Activated B cell treated with CpG ODN at 0.5 μM for 24 hours (primary cell): ENCODE data around the gene CLEC20A. TPM values are rescaled to one million over a fixed set of nuclear protein-coding genes. Genes with fewer than 3 reads are reported as not detected.
A peak's percentile ranks its signal among the peaks of the same experiment; 100 is the strongest.

Source experiments
- ATAC-seq: fragments of 200-7000 bp; cut with Tn5 transposase; one replicate; pipeline ENCODE4 v1.10.0; 2021; ENCODE audit warnings: low read depth, mild to moderate bottlenecking, moderate library complexity
- CTCF ChIA-PET: fragments of 350-600 bp; sonication (Branson Sonifier 250); formaldehyde crosslinking; loops from one replicate; lab custom pipeline; 2021; ENCODE audit warnings: antibody characterized with exemption; lab: Charles Lee
- POLR2A ChIA-PET: fragments of 350-600 bp; sonication (Branson Sonifier 250); formaldehyde crosslinking; loops from one replicate; lab custom pipeline; 2021; ENCODE audit warnings: antibody characterized with exemption; lab: Charles Lee
- DNase-seq: peaks from one replicate; pipeline ENCODE4 v3.0.0; 2022
- H3K27ac Mint-ChIP-seq: one replicate; pipeline ENCODE4 v1.8.0; 2020; ENCODE audit warnings: mixed read lengths
- H3K27me3 Mint-ChIP-seq: one replicate; pipeline ENCODE4 v1.8.0; 2021; ENCODE audit warnings: mixed read lengths
- H3K36me3 Mint-ChIP-seq: one replicate; pipeline ENCODE4 v1.8.0; 2021; ENCODE audit warnings: low read depth, mixed read lengths
- H3K4me1 Mint-ChIP-seq: one replicate; pipeline ENCODE4 v1.8.0; 2021; ENCODE audit warnings: mixed read lengths
- H3K4me3 Mint-ChIP-seq: one replicate; pipeline ENCODE4 v1.8.0; 2020; ENCODE audit warnings: mild to moderate bottlenecking, mixed read lengths
- H3K9me3 Mint-ChIP-seq: one replicate; pipeline ENCODE4 v1.8.0; 2020; ENCODE audit warnings: mixed read lengths
- intact Hi-C: fragments of 100-400 bp; cut with micrococcal nuclease; formaldehyde crosslinking; loops from one replicate; pipeline ENCODE4 v1.15.1; 2024
- total RNA-seq: library from RNA; stranded (reverse); gene quantifications from 2 replicates; pipeline ENCODE4 v1.2.3, GENCODE V29; 2022
- TF ChIP-seq, protein P1 (sequence below): fragments of 200-600 bp; IDR thresholded peaks from one replicate; pipeline ENCODE4 v1.8.0; 2022; ENCODE audit warnings: antibody characterized with exemption, mild to moderate bottlenecking

Gene CLEC20A
- total RNA-seq, 1 donor from 2014 or later, result 1.7 TPM

DNA sequence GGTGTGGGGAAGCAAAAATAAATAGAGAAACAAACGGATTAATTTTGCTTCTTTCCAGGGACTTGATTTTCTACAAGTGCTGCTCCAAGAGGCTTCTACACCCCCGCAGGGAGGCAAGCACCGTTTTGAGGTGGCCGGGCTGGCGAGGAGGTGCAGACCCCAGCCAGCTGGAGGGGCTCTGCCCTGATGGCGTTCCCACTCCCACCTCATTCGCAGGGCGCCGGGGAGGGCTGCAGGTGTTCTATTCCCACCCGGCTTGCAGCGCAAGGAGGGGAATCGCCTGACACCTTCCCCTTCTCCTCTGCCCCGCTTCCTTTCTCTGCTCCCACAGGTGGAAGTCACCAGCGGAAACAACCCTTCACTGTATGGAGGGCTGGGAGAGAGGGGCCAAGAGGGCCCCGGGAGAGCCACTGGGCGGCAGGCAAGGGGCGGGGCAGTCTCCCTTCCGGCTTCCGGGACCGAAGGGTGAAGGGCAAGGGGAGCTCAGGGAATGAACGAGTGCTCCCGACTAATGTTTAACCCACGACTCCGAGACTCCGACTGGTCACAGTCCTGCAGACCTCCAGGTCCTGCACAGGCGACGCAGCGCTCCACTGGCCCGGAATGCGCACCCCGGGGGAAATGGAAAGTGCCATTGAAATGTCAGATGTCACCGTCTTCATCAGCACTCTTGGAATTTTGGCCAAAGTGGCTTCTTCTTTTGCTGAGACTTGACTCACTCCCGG lies 45.2 kb upstream of the CLEC20A start:
- DNase-seq (peak; percentile 55), ATAC-seq (peak; percentile 49)
- peak overlapping the region; percentile 97 for H3K4me3 Mint-ChIP-seq
- TF ChIP-seq, protein P1, sequence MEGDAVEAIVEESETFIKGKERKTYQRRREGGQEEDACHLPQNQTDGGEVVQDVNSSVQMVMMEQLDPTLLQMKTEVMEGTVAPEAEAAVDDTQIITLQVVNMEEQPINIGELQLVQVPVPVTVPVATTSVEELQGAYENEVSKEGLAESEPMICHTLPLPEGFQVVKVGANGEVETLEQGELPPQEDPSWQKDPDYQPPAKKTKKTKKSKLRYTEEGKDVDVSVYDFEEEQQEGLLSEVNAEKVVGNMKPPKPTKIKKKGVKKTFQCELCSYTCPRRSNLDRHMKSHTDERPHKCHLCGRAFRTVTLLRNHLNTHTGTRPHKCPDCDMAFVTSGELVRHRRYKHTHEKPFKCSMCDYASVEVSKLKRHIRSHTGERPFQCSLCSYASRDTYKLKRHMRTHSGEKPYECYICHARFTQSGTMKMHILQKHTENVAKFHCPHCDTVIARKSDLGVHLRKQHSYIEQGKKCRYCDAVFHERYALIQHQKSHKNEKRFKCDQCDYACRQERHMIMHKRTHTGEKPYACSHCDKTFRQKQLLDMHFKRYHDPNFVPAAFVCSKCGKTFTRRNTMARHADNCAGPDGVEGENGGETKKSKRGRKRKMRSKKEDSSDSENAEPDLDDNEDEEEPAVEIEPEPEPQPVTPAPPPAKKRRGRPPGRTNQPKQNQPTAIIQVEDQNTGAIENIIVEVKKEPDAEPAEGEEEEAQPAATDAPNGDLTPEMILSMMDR, result no peak
- ChIA-PET CTCF (interaction anchor here (0.6 to 8.5 kb wide), 36 partner anchors 10 to 826 kb away, joined by 3 to 100 read pairs (median 6); partner anchors contain the start of gene RALGPS2), POLR2A (interaction anchor here (0.5 to 5.6 kb wide), 22 partner anchors 31 to 463 kb away, joined by 3 to 102 read pairs (median 6); partner anchors contain the start of gene RALGPS2)
- peaks cover 35% of the 10 kb centered on the region for H3K36me3 Mint-ChIP-seq
- H3K27me3 Mint-ChIP-seq, result no peaks in the 10 kb centered on the region
- intact Hi-C loops, result loop anchor here (1.0 to 2.0 kb wide), 12 partner anchors 117 to 751 kb away; partner anchors contain the start of genes FAM20B, RALGPS2 and SOAT1
- H3K27ac Mint-ChIP-seq, result peak overlapping the region; percentile 96
- H3K9me3 Mint-ChIP-seq, result no peaks in the 10 kb centered on the region
- H3K4me1 Mint-ChIP-seq, result peaks cover 42% of the 10 kb centered on the region

DNA sequence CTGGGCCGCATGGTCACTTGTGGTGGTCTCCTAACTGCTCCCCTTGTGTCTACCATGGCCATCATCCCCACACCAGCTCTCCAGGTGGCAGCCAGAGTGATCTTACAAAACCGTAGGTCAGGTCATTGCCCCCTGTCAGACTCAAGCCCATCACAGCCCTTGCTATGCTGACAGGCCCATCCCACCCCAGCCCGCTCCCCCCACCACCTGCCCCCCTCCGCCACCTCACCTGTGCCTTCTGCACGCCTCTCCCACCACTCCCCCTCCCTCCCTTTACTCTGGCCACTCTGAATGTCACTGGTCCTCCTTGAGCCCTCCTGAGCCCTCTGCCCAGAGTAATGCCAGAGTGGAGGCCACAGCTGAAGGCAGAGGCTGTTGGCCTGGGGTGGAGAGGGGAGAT lies 44.6 kb upstream of the CLEC20A start:
- H3K4me1 Mint-ChIP-seq, result peaks cover 38% of the 10 kb centered on the region
- H3K27ac Mint-ChIP-seq, result no peak overlapping the region
- H3K36me3 Mint-ChIP-seq, result peaks cover 30% of the 10 kb centered on the region
- DNase-seq (no peak), ATAC-seq (no peak)
- ChIA-PET POLR2A (interaction anchor here (0.6 to 5.6 kb wide), 4 partner anchors 38 to 391 kb away, joined by 3 to 102 read pairs (median 40); partner anchors contain the start of gene RALGPS2), CTCF (interaction anchor here (1.9 to 8.5 kb wide), 5 partner anchors 9 to 463 kb away, joined by 6 to 100 read pairs (median 19); partner anchors contain the start of gene RALGPS2)
- H3K4me3 Mint-ChIP-seq, result peak overlapping the region; percentile 97
- TF ChIP-seq, protein P1, result no peak
- H3K27me3 Mint-ChIP-seq, result no peaks in the 10 kb centered on the region
- H3K9me3 Mint-ChIP-seq, result no peaks in the 10 kb centered on the region
- intact Hi-C loops, result no loop called here

DNA sequence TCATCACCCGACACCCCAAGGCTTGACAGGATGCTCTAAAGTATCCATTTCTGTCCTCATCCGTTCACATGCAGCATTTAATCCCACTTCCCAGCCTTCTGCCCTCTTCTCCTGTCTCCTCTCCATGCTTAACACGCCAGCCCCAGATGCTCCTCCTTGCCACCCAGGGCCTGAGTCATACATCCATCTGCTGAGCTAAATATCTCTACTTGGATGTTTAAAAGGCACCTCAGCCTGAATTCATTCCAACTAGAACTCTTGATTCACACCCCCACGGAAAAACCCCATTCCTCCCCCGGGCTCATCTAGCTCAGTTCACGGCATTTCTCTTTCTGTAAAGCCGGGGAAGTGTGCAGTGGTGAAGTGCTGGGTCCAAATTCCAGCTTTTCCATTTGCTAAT lies 43.9 kb upstream of the CLEC20A start:
- intact Hi-C loops, result no loop called here
- no peak for ATAC-seq
- ChIA-PET CTCF (interaction anchor here (0.7 to 8.5 kb wide), 5 partner anchors 8 to 464 kb away, joined by 3 to 100 read pairs (median 10); no protein-coding TSS in a partner anchor), POLR2A (no interaction called here)
- TF ChIP-seq, protein P1, result no peak
- Mint-ChIP-seq H3K36me3 (peaks cover 23% of the 10 kb centered on the region), H3K27me3 (no peaks in the 10 kb centered on the region), H3K27ac (no peak overlapping the region), H3K9me3 (no peaks in the 10 kb centered on the region), H3K4me3 (no peak overlapping the region), H3K4me1 (peaks cover 31% of the 10 kb centered on the region)
- no peak for DNase-seq

DNA sequence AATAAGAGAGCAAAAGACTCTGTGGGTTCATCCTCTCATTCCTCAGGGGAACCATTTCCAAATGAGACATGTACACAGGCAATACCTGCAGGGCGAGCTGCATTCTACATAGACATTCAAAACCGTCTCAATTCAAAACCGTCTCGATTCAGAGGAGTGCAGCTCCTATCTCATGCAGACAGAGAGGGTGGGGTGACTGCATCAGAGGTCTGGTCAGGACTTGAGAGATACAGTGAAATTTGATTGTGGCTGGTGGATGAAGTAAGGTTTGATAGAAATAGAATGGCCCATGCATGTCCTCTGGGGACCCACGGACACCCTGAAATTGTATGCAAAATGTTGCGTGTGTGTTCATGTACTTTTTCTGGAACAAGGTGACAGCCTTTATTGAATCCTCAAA lies 43.4 kb upstream of the CLEC20A start:
- H3K27ac Mint-ChIP-seq, result no peak overlapping the region
- TF ChIP-seq, protein P1, result no peak

DNA sequence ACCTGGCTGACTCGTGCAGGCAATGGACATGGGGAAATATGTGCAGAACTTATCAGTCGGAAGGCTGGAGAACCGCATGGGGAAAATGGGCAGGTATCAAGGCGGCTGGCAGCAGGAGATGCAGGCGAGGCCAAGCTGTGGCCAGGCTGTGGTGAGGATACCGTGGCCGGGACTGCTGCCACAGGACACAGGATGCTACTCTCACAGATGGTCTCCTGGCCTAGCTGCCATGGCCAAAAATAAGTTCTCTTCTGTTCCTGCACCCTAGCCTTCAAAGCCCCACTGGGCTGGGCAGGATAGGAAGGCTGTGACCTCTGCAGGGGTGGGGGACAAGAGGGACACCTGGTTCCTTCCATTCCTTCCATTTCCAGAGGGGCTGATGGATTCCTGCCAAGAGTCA lies 42.5 kb upstream of the CLEC20A start:
- POLR2A ChIA-PET, result no interaction called here
- peak overlapping the region; percentile 26 for H3K27ac Mint-ChIP-seq
- TF ChIP-seq, protein P1, result no peak
- CTCF ChIA-PET, result interaction anchor here (8.5 kb wide), 1 partner anchor 465 kb away, joined by 100 read pairs; no protein-coding TSS in a partner anchor
- intact Hi-C loops, result no loop called here
- DNase-seq (no peak), ATAC-seq (no peak)
- peaks cover 11% of the 10 kb centered on the region for H3K36me3 Mint-ChIP-seq
- H3K4me1 Mint-ChIP-seq, result peaks cover 18% of the 10 kb centered on the region
- H3K9me3 Mint-ChIP-seq, result no peaks in the 10 kb centered on the region
- no peak overlapping the region for H3K4me3 Mint-ChIP-seq
- no peaks in the 10 kb centered on the region for H3K27me3 Mint-ChIP-seq

More for the DNA sequence above, 43.4 kb upstream of the CLEC20A start:
- no peaks in the 10 kb centered on the region for H3K27me3 Mint-ChIP-seq
- ChIA-PET CTCF (interaction anchor here (0.7 to 8.5 kb wide), 4 partner anchors 8 to 464 kb away, joined by 3 to 100 read pairs (median 8); no protein-coding TSS in a partner anchor), POLR2A (no interaction called here)
- H3K9me3 Mint-ChIP-seq, result no peaks in the 10 kb centered on the region
- no peak for ATAC-seq
- H3K4me3 Mint-ChIP-seq, result peak overlapping the region; percentile 3
- intact Hi-C loops, result no loop called here
- DNase-seq, result no peak
- peaks cover 27% of the 10 kb centered on the region for H3K4me1 Mint-ChIP-seq
- H3K36me3 Mint-ChIP-seq, result peaks cover 19% of the 10 kb centered on the region
